GM18505 (cell line): ENCODE data around the gene PTPRE.

Experiments
- ATAC-seq: cut with Tn5 transposase; IDR thresholded peaks from one replicate; pipeline ENCODE4 v1.9.1; 2021; ENCODE audit not compliant: unreplicated experiment
- POLR2A ChIP-seq: IDR thresholded peaks from 4 replicates; pipeline ENCODE4 v1.6.1; 2011; ENCODE audit warnings: borderline replicate concordance; ENCODE audit not compliant: insufficient read depth, insufficient read length; ENCODE audit errors: extremely low read depth

PTPRE gene

GRCh38 chr10:127948791-127949190 is 41.9 kb downstream of the PTPRE start:
- ATAC-seq, result no peak
- TF ChIP-seq POLR2A, result no peak

- TF ChIP-seq POLR2A, result no peak
- no peak for ATAC-seq
These were observed 42.9 kb downstream of the PTPRE start for GRCh38 chr10:127949831-127950230.

GRCh38 chr10:127951861-127952574 is 45.1 kb downstream of the PTPRE start:
- TF ChIP-seq POLR2A, result no peak
- no peak for ATAC-seq

- no peak for ATAC-seq
- no peak for TF ChIP-seq POLR2A
These were observed 45.6 kb downstream of the PTPRE start for GRCh38 chr10:127952575-127952869.

GRCh38 chr10:127952918-127953317 is 46.0 kb downstream of the PTPRE start:
- ATAC-seq, result no peak
- TF ChIP-seq POLR2A, result no peak

GRCh38 chr10:127953876-127954275 is 47.0 kb downstream of the PTPRE start:
- no peak for TF ChIP-seq POLR2A

GRCh38 chr10:127959428-127959827 is 52.5 kb downstream of the PTPRE start:
- TF ChIP-seq POLR2A, result no peak
- ATAC-seq, result no peak

More at GRCh38 chr10:127953876-127954275, 47.0 kb downstream of the PTPRE start:
- no peak for ATAC-seq

GRCh38 chr10:127961071-127961470 is 54.2 kb downstream of the PTPRE start:
- TF ChIP-seq POLR2A, result no peak
- no peak for ATAC-seq

- TF ChIP-seq POLR2A, result no peak
- no peak for ATAC-seq
These were observed 55.3 kb downstream of the PTPRE start for GRCh38 chr10:127962205-127962604.

- no peak for ATAC-seq
- no peak for TF ChIP-seq POLR2A
These were observed 56.2 kb downstream of the PTPRE start for GRCh38 chr10:127963136-127963535.

GRCh38 chr10:127964621-127965020 is 57.7 kb downstream of the PTPRE start:
- no peak for TF ChIP-seq POLR2A
- no peak for ATAC-seq

- TF ChIP-seq POLR2A, result no peak
- ATAC-seq, result no peak
These were observed 60.0 kb downstream of the PTPRE start for GRCh38 chr10:127966875-127967274.

- ATAC-seq, result no peak
These were observed 61.1 kb downstream of the PTPRE start for GRCh38 chr10:127968027-127968441.

GRCh38 chr10:127968659-127969058 is 61.8 kb downstream of the PTPRE start:
- no peak for ATAC-seq
- no peak for TF ChIP-seq POLR2A

More at GRCh38 chr10:127968027-127968441, 61.1 kb downstream of the PTPRE start:
- no peak for TF ChIP-seq POLR2A
